ENCODE measurements around the gene AP4B1. TPM values are rescaled to one million over a fixed set of nuclear protein-coding genes. Genes with fewer than 3 reads are reported as not detected.
A peak's percentile ranks its signal among the peaks of the same experiment; 100 is the strongest.
"Not testable (repeated sequence)": the region's sequence is repeated elsewhere in the genome, so short reads cannot be mapped to it uniquely, and the experiment has no call there.

The AP4B1 gene
- total and polyA plus RNA-seq, 9 donors = 18.5 to 34.0 (median 23.0) TPM

- no peaks in the 10 kb centered on the region for H3K4me1 ChIP-seq (ENCODE audit: control insufficient read depth, insufficient read depth, low read length)
- whole genome bisulfite sequencing (ENCODE audit: insufficient coverage) = no CpG with 5 or more reads among the region's 1 CpG
- no peaks in the 10 kb centered on the region for H3K27me3 ChIP-seq (ENCODE audit: control insufficient read depth, insufficient read depth, low read length)
- H3K27ac ChIP-seq (ENCODE audit: low read length) = no peak overlapping the region
- no peak overlapping the region for H3K4me3 ChIP-seq (ENCODE audit: low read length)
- no peaks in the 10 kb centered on the region for H3K9me3 ChIP-seq (replicated peaks; ENCODE audit: control insufficient read depth, low read depth, low read length)
- H3K36me3 ChIP-seq (ENCODE audit: control insufficient read depth, insufficient read depth, low read length) = no peaks in the 10 kb centered on the region
- DNase-seq = no peak
Measured at GRCh38 chr1:113858982-113859381, 45.6 kb downstream of the AP4B1 start.

GRCh38 chr1:113858418-113858817 is 46.2 kb downstream of the AP4B1 start:
- no peak overlapping the region for H3K27ac ChIP-seq (ENCODE audit: low read length)
- no peak for DNase-seq
- no peak overlapping the region for H3K4me3 ChIP-seq (ENCODE audit: low read length)
- no peaks in the 10 kb centered on the region for H3K36me3 ChIP-seq (ENCODE audit: control insufficient read depth, insufficient read depth, low read length)
- no peaks in the 10 kb centered on the region for H3K27me3 ChIP-seq (ENCODE audit: control insufficient read depth, insufficient read depth, low read length)
- H3K4me1 ChIP-seq (ENCODE audit: control insufficient read depth, insufficient read depth, low read length) = no peaks in the 10 kb centered on the region
- 83% methylated on average over 2 of the region's 3 CpGs for WGBS (ENCODE audit: insufficient coverage)
- H3K9me3 ChIP-seq (replicated peaks; ENCODE audit: control insufficient read depth, low read depth, low read length) = no peaks in the 10 kb centered on the region

GRCh38 chr1:113857776-113858175 is 46.8 kb downstream of the AP4B1 start:
- no peaks in the 10 kb centered on the region for H3K27me3 ChIP-seq (ENCODE audit: control insufficient read depth, insufficient read depth, low read length)
- no CpG with 5 or more reads among the region's 3 CpGs for WGBS (ENCODE audit: insufficient coverage)
- no peaks in the 10 kb centered on the region for H3K36me3 ChIP-seq (ENCODE audit: control insufficient read depth, insufficient read depth, low read length)
- H3K4me3 ChIP-seq (ENCODE audit: low read length) = no peak overlapping the region
- no peak for DNase-seq
- no peak overlapping the region for H3K27ac ChIP-seq (ENCODE audit: low read length)
- no peaks in the 10 kb centered on the region for H3K9me3 ChIP-seq (replicated peaks; ENCODE audit: control insufficient read depth, low read depth, low read length)
- H3K4me1 ChIP-seq (ENCODE audit: control insufficient read depth, insufficient read depth, low read length) = no peaks in the 10 kb centered on the region

GRCh38 chr1:113856401-113856790 is 48.2 kb downstream of the AP4B1 start:
- H3K9me3 ChIP-seq (replicated peaks; ENCODE audit: control insufficient read depth, low read depth, low read length) = no peaks in the 10 kb centered on the region
- H3K4me3 ChIP-seq (ENCODE audit: low read length) = no peak overlapping the region
- peak; percentile 55 for DNase-seq
- no peak overlapping the region for H3K27ac ChIP-seq (ENCODE audit: low read length)
- WGBS (ENCODE audit: insufficient coverage) = 57% methylated on average over 1 of the region's 2 CpGs
- no peaks in the 10 kb centered on the region for H3K4me1 ChIP-seq (ENCODE audit: control insufficient read depth, insufficient read depth, low read length)
- H3K36me3 ChIP-seq (ENCODE audit: control insufficient read depth, insufficient read depth, low read length) = no peaks in the 10 kb centered on the region
- H3K27me3 ChIP-seq (ENCODE audit: control insufficient read depth, insufficient read depth, low read length) = no peaks in the 10 kb centered on the region

- H3K27ac ChIP-seq (ENCODE audit: low read length) = no peak overlapping the region
- no CpG with 5 or more reads among the region's 4 CpGs for WGBS (ENCODE audit: insufficient coverage)
- no peak overlapping the region for H3K4me3 ChIP-seq (ENCODE audit: low read length)
- H3K36me3 ChIP-seq (ENCODE audit: control insufficient read depth, insufficient read depth, low read length) = no peaks in the 10 kb centered on the region
- H3K4me1 ChIP-seq (ENCODE audit: control insufficient read depth, insufficient read depth, low read length) = no peaks in the 10 kb centered on the region
- no peaks in the 10 kb centered on the region for H3K9me3 ChIP-seq (replicated peaks; ENCODE audit: control insufficient read depth, low read depth, low read length)
- no peaks in the 10 kb centered on the region for H3K27me3 ChIP-seq (ENCODE audit: control insufficient read depth, insufficient read depth, low read length)
- DNase-seq = no peak
Measured at GRCh38 chr1:113855630-113856400, 48.8 kb downstream of the AP4B1 start.

- no peaks in the 10 kb centered on the region for H3K36me3 ChIP-seq (ENCODE audit: control insufficient read depth, insufficient read depth, low read length)
- H3K9me3 ChIP-seq (replicated peaks; ENCODE audit: control insufficient read depth, low read depth, low read length) = no peaks in the 10 kb centered on the region
- no peak overlapping the region for H3K4me3 ChIP-seq (ENCODE audit: low read length)
- no peak for DNase-seq
- WGBS (ENCODE audit: insufficient coverage) = no CpG with 5 or more reads among the region's 1 CpG
- H3K27ac ChIP-seq (ENCODE audit: low read length) = no peak overlapping the region
- H3K4me1 ChIP-seq (ENCODE audit: control insufficient read depth, insufficient read depth, low read length) = no peaks in the 10 kb centered on the region
- no peaks in the 10 kb centered on the region for H3K27me3 ChIP-seq (ENCODE audit: control insufficient read depth, insufficient read depth, low read length)
Measured at GRCh38 chr1:113854234-113854633, 50.4 kb downstream of the AP4B1 start.

- peak; percentile 10 for DNase-seq
- H3K27me3 ChIP-seq (ENCODE audit: control insufficient read depth, insufficient read depth, low read length) = not testable (repeated sequence)
- no CpG with 5 or more reads among the region's 6 CpGs for WGBS (ENCODE audit: insufficient coverage)
Measured at GRCh38 chr1:113852694-113853093, 51.9 kb downstream of the AP4B1 start.

GRCh38 chr1:113850127-113850796 is 54.3 kb downstream of the AP4B1 start:
- 86% methylated on average over 1 of the region's 3 CpGs for WGBS (ENCODE audit: insufficient coverage)
- Histone ChIP-seq H3K9me3 (replicated peaks; ENCODE audit: control insufficient read depth, low read depth, low read length) (no peaks in the 10 kb centered on the region), H3K4me3 (ENCODE audit: low read length) (no peak overlapping the region), H3K36me3 (ENCODE audit: control insufficient read depth, insufficient read depth, low read length) (no peaks in the 10 kb centered on the region), H3K27ac (ENCODE audit: low read length) (no peak overlapping the region), H3K4me1 (ENCODE audit: control insufficient read depth, insufficient read depth, low read length) (no peaks in the 10 kb centered on the region), H3K27me3 (ENCODE audit: control insufficient read depth, insufficient read depth, low read length) (no peaks in the 10 kb centered on the region)
- DNase-seq = no peak

More at GRCh38 chr1:113852694-113853093, 51.9 kb downstream of the AP4B1 start:
- not testable (repeated sequence) for H3K9me3 ChIP-seq (replicated peaks; ENCODE audit: control insufficient read depth, low read depth, low read length); H3K4me1 ChIP-seq (ENCODE audit: control insufficient read depth, insufficient read depth, low read length); H3K4me3 ChIP-seq (ENCODE audit: low read length); H3K36me3 ChIP-seq (ENCODE audit: control insufficient read depth, insufficient read depth, low read length); H3K27ac ChIP-seq (ENCODE audit: low read length)

- no peak overlapping the region for H3K27ac ChIP-seq (ENCODE audit: low read length)
- no peak for DNase-seq
- no peaks in the 10 kb centered on the region for H3K27me3 ChIP-seq (ENCODE audit: control insufficient read depth, insufficient read depth, low read length)
- no peaks in the 10 kb centered on the region for H3K9me3 ChIP-seq (replicated peaks; ENCODE audit: control insufficient read depth, low read depth, low read length)
- H3K36me3 ChIP-seq (ENCODE audit: control insufficient read depth, insufficient read depth, low read length) = no peaks in the 10 kb centered on the region
- H3K4me3 ChIP-seq (ENCODE audit: low read length) = no peak overlapping the region
- H3K4me1 ChIP-seq (ENCODE audit: control insufficient read depth, insufficient read depth, low read length) = no peaks in the 10 kb centered on the region
Measured at GRCh38 chr1:113849072-113849471, 55.5 kb downstream of the AP4B1 start.

- H3K4me3 ChIP-seq (ENCODE audit: low read length) = no peak overlapping the region
- DNase-seq = no peak
- H3K27me3 ChIP-seq (ENCODE audit: control insufficient read depth, insufficient read depth, low read length) = no peaks in the 10 kb centered on the region
- no peaks in the 10 kb centered on the region for H3K9me3 ChIP-seq (replicated peaks; ENCODE audit: control insufficient read depth, low read depth, low read length)
- no peaks in the 10 kb centered on the region for H3K36me3 ChIP-seq (ENCODE audit: control insufficient read depth, insufficient read depth, low read length)
- H3K27ac ChIP-seq (ENCODE audit: low read length) = no peak overlapping the region
- H3K4me1 ChIP-seq (ENCODE audit: control insufficient read depth, insufficient read depth, low read length) = no peaks in the 10 kb centered on the region
- WGBS (ENCODE audit: insufficient coverage) = no CpG with 5 or more reads among the region's 2 CpGs
Measured at GRCh38 chr1:113846391-113847035, 58.1 kb downstream of the AP4B1 start.

All from muscle of leg (tissue), 11 donors.